Measurements from ENCODE around the gene LYZL2.

LYZL2 gene

DNA sequence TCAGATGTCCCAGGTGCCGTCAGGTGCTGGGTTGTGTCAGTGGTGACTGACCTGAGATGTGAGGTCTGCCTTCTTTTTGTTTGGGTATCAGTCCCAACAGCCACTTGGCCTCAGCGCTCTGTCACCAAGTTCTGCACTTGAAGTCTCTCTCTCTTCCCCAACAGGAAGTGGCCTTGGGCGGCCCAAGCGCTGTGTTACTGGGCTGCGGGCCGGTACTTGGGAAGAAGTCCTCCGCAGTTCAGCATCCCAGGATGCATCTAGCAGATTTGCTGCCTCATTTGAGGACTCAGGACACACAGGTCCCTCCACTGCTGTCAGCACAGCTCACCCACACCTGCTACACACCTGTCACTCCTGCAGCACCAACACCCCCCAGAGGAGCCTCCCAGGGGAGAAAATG lies 40.1 kb downstream of the LYZL2 start:
- no peak for DNase-seq

GRCh38 chr10:30587522-30588031 lies 42.0 kb downstream of the LYZL2 start:
- DNase-seq = no peak

DNA sequence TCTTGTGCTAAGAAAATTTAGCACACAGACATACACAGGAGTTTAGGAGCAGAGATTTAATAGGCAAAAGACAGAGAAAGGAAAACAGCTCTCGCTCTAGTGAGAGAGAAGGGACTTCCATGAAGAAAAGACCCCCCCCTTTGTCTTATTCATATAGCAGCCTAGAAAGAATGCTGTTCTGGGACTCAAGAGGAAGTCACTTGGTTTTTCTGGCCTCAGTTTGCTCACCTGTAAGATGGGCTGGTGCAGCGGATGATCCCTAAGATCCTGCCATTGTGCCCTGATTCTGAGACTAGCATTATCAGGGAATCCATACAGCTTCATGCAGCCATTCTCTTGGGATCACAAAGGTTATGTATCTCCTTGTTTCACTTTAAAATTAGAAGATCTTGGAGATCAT lies 42.7 kb downstream of the LYZL2 start:
- no peak for DNase-seq

- DNase-seq = peak; percentile 5
These were observed 45.7 kb downstream of the LYZL2 start for GRCh38 chr10:30583778-30584415.

GRCh38 chr10:30581779-30582380 lies 47.7 kb downstream of the LYZL2 start:
- peak; percentile 30 for DNase-seq

GRCh38 chr10:30580676-30581075 lies 48.9 kb downstream of the LYZL2 start:
- DNase-seq = no peak

- DNase-seq = no peak
These were observed 49.3 kb downstream of the LYZL2 start for GRCh38 chr10:30580241-30580640.

GRCh38 chr10:30579574-30579973 lies 50.0 kb downstream of the LYZL2 start:
- DNase-seq = no peak

GRCh38 chr10:30577048-30577447 lies 52.5 kb downstream of the LYZL2 start:
- no peak for DNase-seq

DNA sequence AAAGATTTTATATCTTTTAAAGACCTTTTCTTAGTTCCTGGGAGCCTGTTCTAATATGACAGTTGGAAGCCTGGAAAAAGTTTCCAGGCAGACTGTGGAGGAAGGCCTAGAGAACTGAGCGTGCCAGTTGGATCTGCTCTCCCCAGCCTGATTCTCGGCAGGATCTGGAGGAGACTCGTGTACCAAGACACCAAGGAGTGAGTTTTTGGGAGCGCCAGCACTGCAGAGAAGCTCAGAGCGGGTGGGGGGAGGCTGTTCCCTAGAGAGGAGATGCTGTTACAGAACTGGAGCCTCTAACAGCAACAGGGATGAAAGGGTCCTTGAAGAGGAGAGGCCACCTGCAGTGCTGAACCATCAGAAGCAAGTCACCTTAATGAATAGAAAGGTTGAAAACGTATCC lies 52.9 kb downstream of the LYZL2 start:
- no peak for DNase-seq

DNA sequence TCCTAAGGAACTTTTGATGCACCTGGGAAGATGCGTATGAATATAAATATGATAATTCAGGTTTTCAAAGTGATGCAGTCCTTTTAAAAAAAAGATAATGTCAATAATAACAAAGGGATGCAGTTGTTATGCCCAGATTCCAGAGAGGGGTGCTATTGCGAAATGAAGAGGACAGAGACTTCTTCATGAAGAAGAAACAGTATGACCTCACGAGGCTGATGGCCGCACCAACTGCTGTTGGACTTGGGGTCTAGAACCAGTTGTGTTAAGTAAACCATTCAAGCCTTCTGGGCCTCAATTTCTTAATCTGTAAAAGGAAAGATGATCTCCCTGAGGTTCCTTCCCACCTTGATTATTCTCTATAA lies 55.1 kb downstream of the LYZL2 start:
- no peak for DNase-seq

DNA sequence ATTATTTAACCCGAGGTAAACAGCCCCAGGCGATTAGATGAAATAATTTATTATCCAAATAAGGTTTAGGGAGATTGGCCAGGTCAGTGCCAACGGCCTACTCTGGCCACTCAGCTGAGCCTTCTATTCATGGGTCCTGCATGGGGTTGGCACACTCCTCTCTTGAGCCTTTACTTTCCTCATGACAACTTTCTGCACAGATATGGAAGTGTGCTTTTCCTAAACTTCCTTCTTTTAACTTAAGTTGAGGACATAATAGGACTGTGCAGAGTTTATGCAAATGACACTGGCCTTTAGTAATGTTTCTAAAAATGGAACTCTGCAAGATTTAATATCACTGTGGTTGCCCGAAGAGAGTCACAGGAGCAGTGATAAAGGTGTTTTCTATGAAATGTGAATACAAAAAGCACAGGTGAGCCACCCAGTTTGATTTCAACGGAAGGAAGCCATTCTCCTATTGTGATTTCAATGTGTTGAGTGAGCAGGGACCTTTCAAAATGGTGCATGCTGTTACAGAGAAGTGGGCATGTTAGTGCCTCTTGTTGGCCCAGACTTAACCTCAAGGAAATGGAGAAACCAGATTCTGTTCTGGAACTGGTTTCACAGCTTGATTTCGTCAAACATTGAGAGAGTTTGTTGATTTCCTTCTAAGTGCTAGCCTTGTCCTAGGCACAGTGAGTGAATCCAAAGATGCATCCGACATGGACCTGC lies 55.7 kb downstream of the LYZL2 start:
- no peak for DNase-seq

GRCh38 chr10:30565449-30565848 lies 64.1 kb downstream of the LYZL2 start:
- no peak for DNase-seq

DNA sequence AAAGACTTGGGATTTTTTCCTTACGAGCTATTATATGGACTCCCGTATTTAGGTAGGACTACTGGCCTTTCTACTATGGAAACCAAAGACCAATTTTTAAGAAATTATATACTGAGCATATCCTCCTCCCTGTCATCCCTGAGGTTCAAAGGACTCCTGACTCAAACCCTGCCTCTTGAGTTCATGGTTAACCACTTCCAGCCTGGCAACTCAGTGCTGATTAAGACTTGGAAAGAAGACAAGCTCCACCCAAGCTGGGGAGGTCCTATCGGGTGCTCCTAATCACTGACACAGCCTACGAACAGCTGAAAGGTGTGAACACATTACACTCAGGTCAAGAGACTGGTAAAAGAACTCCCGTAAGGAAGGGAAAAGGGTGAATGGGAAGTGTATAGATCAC lies 66.8 kb downstream of the LYZL2 start:
- DNase-seq = peak; percentile 7

Measured in stimulated activated CD4-positive, alpha-beta T cell treated with anti-CD3 and anti-CD28 coated beads, Interleukin-4, amount 100 ng/mL, for 24 hours (primary cell).